IMR-90 (cell line): ENCODE data around the gene HDGFL2. TPM values are rescaled to one million over a fixed set of nuclear protein-coding genes. Genes with fewer than 3 reads are reported as not detected.

Experiments
- ATAC-seq: fragments of 200-7000 bp; cut with Tn5 transposase; 2 replicates; pipeline ENCODE4 v1.9.1; 2020; ENCODE audit warnings: low read depth, mild to moderate bottlenecking, moderate library complexity
- BruUV-seq: library from RNA; stranded (reverse); fragments of 400-500 nt; replicated peaks from 2 replicates; lab custom pipeline; 2021; lab: Mats Ljungman, UMichigan
- CTCF ChIA-PET: fragments of 300-600 bp; formaldehyde crosslinking; extraction: SDS; loops from one replicate; lab custom pipeline; 2021; ENCODE audit warnings: antibody characterized with exemption; lab: Yijun Ruan, JAX
- POLR2A ChIA-PET: fragments of 300-600 bp; sonication (Branson Sonifier 250); formaldehyde crosslinking; loops from one replicate; lab custom pipeline; 2022; ENCODE audit warnings: antibody characterized with exemption; ENCODE audit not compliant: unreplicated experiment; lab: Charles Lee
- DNase-seq: peaks from one replicate; pipeline ENCODE4 v3.0.0; 2013
- H2AFZ ChIP-seq: replicated peaks from 2 replicates; pipeline ENCODE3; 2013; ENCODE audit warnings: low read length, mild to moderate bottlenecking; ENCODE audit not compliant: poor library complexity
- H2AK5ac ChIP-seq: 2 replicates; pipeline ENCODE4 v1.6.1; 2013; ENCODE audit warnings: low read depth, low read length, inconsistent platforms
- H2AK9ac ChIP-seq: replicated peaks from 2 replicates; pipeline ENCODE3; 2013; ENCODE audit warnings: mild to moderate bottlenecking, low read depth, low read length, moderate library complexity; ENCODE audit not compliant: poor library complexity
- H2BK120ac ChIP-seq: 2 replicates; pipeline ENCODE4 v1.6.1; 2013; ENCODE audit warnings: low read depth, low read length, inconsistent platforms
- H2BK15ac ChIP-seq: 3 replicates; pipeline ENCODE4 v1.6.1; 2013; ENCODE audit warnings: low read depth, low read length, inconsistent platforms
- H2BK20ac ChIP-seq: 2 replicates; pipeline ENCODE4 v1.6.1; 2013; ENCODE audit warnings: low read depth, mild to moderate bottlenecking, inconsistent platforms, low read length, moderate library complexity
- H2BK5ac ChIP-seq: 2 replicates; pipeline ENCODE4 v1.6.1; 2013; ENCODE audit warnings: mild to moderate bottlenecking, low read depth, low read length, inconsistent platforms; ENCODE audit not compliant: poor library complexity, severe bottlenecking
- H3K14ac ChIP-seq: replicated peaks from 2 replicates; pipeline ENCODE4 v1.6.1; 2013; ENCODE audit warnings: low read depth, low read length, inconsistent platforms
- H3K18ac ChIP-seq: 2 replicates; pipeline ENCODE4 v1.6.1; 2013; ENCODE audit warnings: low read depth, low read length, control low read depth
- H3K23ac ChIP-seq: 2 replicates; pipeline ENCODE4 v1.6.1; 2013; ENCODE audit warnings: low read depth, low read length, inconsistent platforms
- H3K27ac ChIP-seq: 2 replicates; pipeline ENCODE4 v1.5.1; 2013; ENCODE audit warnings: mild to moderate bottlenecking, control low read depth, low read length; ENCODE audit not compliant: insufficient read depth
- H3K27me3 ChIP-seq: 2 replicates; pipeline ENCODE4 v1.6.1; 2013; ENCODE audit warnings: low read length; ENCODE audit not compliant: control insufficient read depth, insufficient read depth
- H3K36me3 ChIP-seq: 2 replicates; pipeline ENCODE4 v1.6.1; 2013; ENCODE audit warnings: low read length, mixed read lengths; ENCODE audit not compliant: control insufficient read depth, insufficient read depth
- H3K4ac ChIP-seq: 2 replicates; pipeline ENCODE4 v1.6.1; 2013; ENCODE audit warnings: low read depth, low read length, inconsistent platforms
- H3K4me1 ChIP-seq: 2 replicates; pipeline ENCODE4 v1.6.1; 2013; ENCODE audit warnings: low read length, mixed read lengths; ENCODE audit not compliant: control insufficient read depth, insufficient read depth
- H3K4me2 ChIP-seq: 2 replicates; pipeline ENCODE4 v1.6.1; 2013; ENCODE audit warnings: low read depth, mild to moderate bottlenecking, control low read depth, low read length, moderate library complexity
- H3K4me3 ChIP-seq: 2 replicates; pipeline ENCODE4 v1.5.1; 2013; ENCODE audit warnings: low read depth, mild to moderate bottlenecking, control low read depth, low read length, moderate library complexity; ENCODE audit not compliant: insufficient read depth
- H3K56ac ChIP-seq: 2 replicates; pipeline ENCODE4 v1.6.1; 2013; ENCODE audit warnings: low read length, inconsistent platforms; ENCODE audit not compliant: insufficient read depth; ENCODE audit errors: extremely low read depth
- H3K79me1 ChIP-seq, 2 experiments: 2 replicates each; pipeline ENCODE4 v1.6.1; 2013; ENCODE audit warnings: low read length in 2 of 2, inconsistent platforms in 1 of 2, low read depth in 1 of 2
- H3K9ac ChIP-seq: 2 replicates; pipeline ENCODE4 v1.6.1; 2013; ENCODE audit warnings: low read depth, low read length, control low read depth
- H3K9me1 ChIP-seq: 2 replicates; pipeline ENCODE4 v1.6.1; 2013; ENCODE audit warnings: low read length, inconsistent platforms; ENCODE audit not compliant: insufficient read depth
- H3K9me3 ChIP-seq: 2 replicates; pipeline ENCODE4 v1.6.1; 2013; ENCODE audit warnings: low read length; ENCODE audit not compliant: control insufficient read depth, insufficient read depth
- H4K20me1 ChIP-seq: 2 replicates; pipeline ENCODE4 v1.6.1; 2013; ENCODE audit warnings: low read length, inconsistent platforms; ENCODE audit not compliant: insufficient read depth
- H4K5ac ChIP-seq: 2 replicates; pipeline ENCODE4 v1.6.1; 2013; ENCODE audit warnings: mild to moderate bottlenecking, low read depth, low read length, control low read depth
- H4K8ac ChIP-seq, 2 experiments: 2 replicates each; pipeline ENCODE4 v1.6.1; 2013; ENCODE audit warnings: low read depth in 2 of 2, low read length in 2 of 2, control low read depth in 1 of 2, inconsistent platforms in 1 of 2
- H4K91ac ChIP-seq: 2 replicates; pipeline ENCODE4 v1.6.1; 2013; ENCODE audit warnings: low read depth, low read length, inconsistent platforms; ENCODE audit not compliant: insufficient read depth
- BHLHE40 ChIP-seq: fragments of 150-350 bp; IDR thresholded peaks from 2 replicates; pipeline ENCODE4 v1.6.1; 2016; ENCODE audit warnings: mild to moderate bottlenecking, low read depth, low read length
- CHD1 ChIP-seq: IDR thresholded peaks from 2 replicates; pipeline ENCODE4 v1.6.1; 2012; ENCODE audit warnings: low read depth, low read length, improper control_type of control experiment
- FOS ChIP-seq: fragments of 150-350 bp; IDR thresholded peaks from 2 replicates; pipeline ENCODE4 v1.6.1; 2016; ENCODE audit warnings: low read depth, low read length
- MAFK ChIP-seq: IDR thresholded peaks from 2 replicates; pipeline ENCODE4 v1.6.1; 2012; ENCODE audit warnings: low read depth, low read length, improper control_type of control experiment
- MAZ ChIP-seq: IDR thresholded peaks from 2 replicates; pipeline ENCODE4 v1.6.1; 2012; ENCODE audit warnings: low read depth, mild to moderate bottlenecking, low read length, improper control_type of control experiment, moderate library complexity, borderline replicate concordance
- MXI1 ChIP-seq: IDR thresholded peaks from 2 replicates; pipeline ENCODE4 v1.6.1; 2012; ENCODE audit warnings: low read depth, mild to moderate bottlenecking, low read length, moderate library complexity, borderline replicate concordance
- RAD21 ChIP-seq: IDR thresholded peaks from 2 replicates; pipeline ENCODE4 v1.6.1; 2012; ENCODE audit warnings: low read length, improper control_type of control experiment
- RCOR1 ChIP-seq: IDR thresholded peaks from 2 replicates; pipeline ENCODE4 v1.6.1; 2012; ENCODE audit warnings: mild to moderate bottlenecking, low read length, improper control_type of control experiment; ENCODE audit not compliant: insufficient replicate concordance
- RFX5 ChIP-seq: IDR thresholded peaks from 2 replicates; pipeline ENCODE4 v1.8.0; 2012; ENCODE audit warnings: low read depth, mild to moderate bottlenecking, low read length, moderate library complexity
- WGBS, 2 experiments: methylation state at CpG; one replicate each; pipeline versions ENCODE4 v1.1.5 to v1.1.7; 2013; ENCODE audit warnings: missing lambda C conversion rate in 2 of 2; ENCODE audit not compliant: insufficient read length in 1 of 2; ENCODE audit errors: extremely low coverage in 2 of 2; 5-methylcytosine and 5-hydroxymethylcytosine counted together
- dilution Hi-C: fragments of 300-500 bp; cut with HindIII; formaldehyde crosslinking; loops from one replicate; pipeline ENCODE4 v1.14.3; 2018; ENCODE audit warnings: low sequenced_read_pairs; ENCODE audit not compliant: unreplicated experiment
- in situ Hi-C: fragments of 300-500 bp; cut with MboI; formaldehyde crosslinking; loops from 3 replicates; pipeline ENCODE4 v1.14.3; 2019; ENCODE audit warnings: low sequenced_read_pairs, inconsistent platforms, mixed read lengths
- intact Hi-C: fragments of 100-400 bp; cut with micrococcal nuclease; formaldehyde crosslinking; loops from 2 replicates; pipeline ENCODE4 v1.10.0; 2022
- polyA plus RNA-seq, 3 experiments: library from polyadenylated mRNA; depleted of rRNA; stranded (reverse); fragments of >200 nt; gene quantifications; 2 replicates each; pipeline ENCODE4 v1.2.3, GENCODE V29; 2012; ENCODE audit warnings: low replicate concordance in 1 of 3
- total RNA-seq: library from RNA; depleted of rRNA; stranded (reverse); fragments of >200 nt; gene quantifications from 2 replicates; pipeline ENCODE4 v1.2.3, GENCODE V29; 2012
- TF ChIP-seq, protein P1 (sequence below): conservative IDR thresholded peaks from 2 replicates; pipeline ENCODE4 v1.5.1; 2012; ENCODE audit warnings: mild to moderate bottlenecking, low read depth, low read length, improper control_type of control experiment
- TF ChIP-seq, protein P2 (sequence below): fragments of 150-350 bp; IDR thresholded peaks from 2 replicates; pipeline ENCODE4 v1.6.1; 2017; ENCODE audit warnings: mild to moderate bottlenecking, antibody characterized with exemption, low read length, low read depth

The HDGFL2 gene
- total and polyA plus RNA-seq, 2 of the 4 experiments (the other 2 are of a cell fraction) = 35.8 to 48.5 TPM

DNA sequence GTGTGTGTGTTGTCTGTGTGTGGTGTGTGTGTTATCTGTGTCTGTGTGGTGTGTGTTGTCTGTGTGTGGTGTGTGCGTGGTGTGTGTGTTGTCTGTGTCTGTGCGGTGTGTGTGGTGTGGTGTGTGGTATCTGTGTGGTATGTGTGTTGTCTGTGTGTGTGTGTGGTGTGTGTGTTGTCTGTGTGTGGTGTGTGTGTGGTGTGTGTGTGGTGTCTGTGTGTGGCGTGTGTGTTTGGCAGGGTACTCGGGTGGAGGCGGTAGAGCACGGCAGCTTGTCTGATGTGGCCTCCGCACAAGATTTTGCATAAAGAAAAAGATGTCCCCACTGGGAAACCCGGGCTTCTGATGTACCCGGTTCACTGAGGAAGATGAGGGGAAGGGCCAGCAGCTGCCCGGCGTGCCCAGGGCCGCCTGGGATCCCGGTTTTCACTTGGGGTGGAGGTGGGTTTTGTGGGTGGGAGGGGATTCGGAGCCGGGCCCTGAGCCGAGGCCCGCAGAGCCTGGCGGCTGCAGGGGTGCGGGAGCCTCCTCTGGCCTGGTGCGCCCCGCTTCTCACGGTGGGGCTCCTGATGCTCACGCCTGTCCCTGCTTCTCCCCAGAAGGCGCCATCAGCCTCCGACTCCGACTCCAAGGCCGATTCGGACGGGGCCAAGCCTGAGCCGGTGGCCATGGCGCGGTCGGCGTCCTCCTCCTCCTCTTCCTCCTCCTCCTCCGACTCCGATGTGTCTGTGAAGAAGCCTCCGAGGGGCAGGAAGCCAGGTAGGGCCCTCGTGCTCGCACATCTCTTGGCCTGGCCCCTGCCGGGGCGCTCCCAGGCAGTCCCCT lies 21.2 kb downstream of the HDGFL2 start:
- H2BK120ac ChIP-seq = no peak overlapping the region
- TF ChIP-seq BHLHE40 (no peak), FOS (no peak), RFX5 (no peak), CHD1 (no peak), MAFK (no peak), RAD21 (no peak), MXI1 (no peak), RCOR1 (no peak), MAZ (no peak)
- TF ChIP-seq, protein P1, sequence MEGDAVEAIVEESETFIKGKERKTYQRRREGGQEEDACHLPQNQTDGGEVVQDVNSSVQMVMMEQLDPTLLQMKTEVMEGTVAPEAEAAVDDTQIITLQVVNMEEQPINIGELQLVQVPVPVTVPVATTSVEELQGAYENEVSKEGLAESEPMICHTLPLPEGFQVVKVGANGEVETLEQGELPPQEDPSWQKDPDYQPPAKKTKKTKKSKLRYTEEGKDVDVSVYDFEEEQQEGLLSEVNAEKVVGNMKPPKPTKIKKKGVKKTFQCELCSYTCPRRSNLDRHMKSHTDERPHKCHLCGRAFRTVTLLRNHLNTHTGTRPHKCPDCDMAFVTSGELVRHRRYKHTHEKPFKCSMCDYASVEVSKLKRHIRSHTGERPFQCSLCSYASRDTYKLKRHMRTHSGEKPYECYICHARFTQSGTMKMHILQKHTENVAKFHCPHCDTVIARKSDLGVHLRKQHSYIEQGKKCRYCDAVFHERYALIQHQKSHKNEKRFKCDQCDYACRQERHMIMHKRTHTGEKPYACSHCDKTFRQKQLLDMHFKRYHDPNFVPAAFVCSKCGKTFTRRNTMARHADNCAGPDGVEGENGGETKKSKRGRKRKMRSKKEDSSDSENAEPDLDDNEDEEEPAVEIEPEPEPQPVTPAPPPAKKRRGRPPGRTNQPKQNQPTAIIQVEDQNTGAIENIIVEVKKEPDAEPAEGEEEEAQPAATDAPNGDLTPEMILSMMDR = no peak
- TF ChIP-seq, protein P2, sequence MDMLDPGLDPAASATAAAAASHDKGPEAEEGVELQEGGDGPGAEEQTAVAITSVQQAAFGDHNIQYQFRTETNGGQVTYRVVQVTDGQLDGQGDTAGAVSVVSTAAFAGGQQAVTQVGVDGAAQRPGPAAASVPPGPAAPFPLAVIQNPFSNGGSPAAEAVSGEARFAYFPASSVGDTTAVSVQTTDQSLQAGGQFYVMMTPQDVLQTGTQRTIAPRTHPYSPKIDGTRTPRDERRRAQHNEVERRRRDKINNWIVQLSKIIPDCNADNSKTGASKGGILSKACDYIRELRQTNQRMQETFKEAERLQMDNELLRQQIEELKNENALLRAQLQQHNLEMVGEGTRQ = no peak
- no peaks in the 10 kb centered on the region for H3K4me1 ChIP-seq
- intact Hi-C loops (no loop called here), in situ Hi-C loops (no loop called here), dilution Hi-C loops (no loop called here)
- peaks cover 14% of the 10 kb centered on the region; the same call in 1 of the 2 replicates for H4K20me1 ChIP-seq
- no peak overlapping the region for H2AFZ ChIP-seq
- WGBS, 2 experiments = 95% methylated on average over 14 of the region's 41 CpGs; no CpG with 5 or more reads in 1 of the 2 experiments
- POLR2A ChIA-PET = no interaction called here
- H3K36me3 ChIP-seq = peaks cover 72% of the 10 kb centered on the region
- no peak overlapping the region for H3K14ac ChIP-seq
- H3K4ac ChIP-seq = no peak overlapping the region
- no peak overlapping the region for H3K27ac ChIP-seq
- H2BK5ac ChIP-seq = peak overlapping the region; percentile 95
- no peak overlapping the region for H2BK15ac ChIP-seq
- DNase-seq (no peak), ATAC-seq (no peak)
- no TSS peak for BruUV-seq
- H4K8ac ChIP-seq = no peak overlapping the region
- CTCF ChIA-PET = no interaction called here
- no peak overlapping the region for H3K4me3 ChIP-seq
- H3K23ac ChIP-seq = no peak overlapping the region
- H4K91ac ChIP-seq = no peak overlapping the region
- no peak overlapping the region for H3K18ac ChIP-seq
- no peak overlapping the region for H4K5ac ChIP-seq
- H3K27me3 ChIP-seq = no peaks in the 10 kb centered on the region
- H3K9me1 ChIP-seq = peaks cover 13% of the 10 kb centered on the region
- H3K9ac ChIP-seq = no peak overlapping the region
- H2AK9ac ChIP-seq = peak overlapping the region; percentile 16
- H3K9me3 ChIP-seq = no peaks in the 10 kb centered on the region
- H3K4me2 ChIP-seq = no peak overlapping the region
- no peak overlapping the region for H2BK20ac ChIP-seq
- peaks cover 7 to 21% of the 10 kb centered on the region in 2 experiments for H3K79me1 ChIP-seq
- no peak overlapping the region for H2AK5ac ChIP-seq
- H3K56ac ChIP-seq = no peak overlapping the region
